Measurements from ENCODE around the gene C22orf31.

Gene C22orf31

DNA sequence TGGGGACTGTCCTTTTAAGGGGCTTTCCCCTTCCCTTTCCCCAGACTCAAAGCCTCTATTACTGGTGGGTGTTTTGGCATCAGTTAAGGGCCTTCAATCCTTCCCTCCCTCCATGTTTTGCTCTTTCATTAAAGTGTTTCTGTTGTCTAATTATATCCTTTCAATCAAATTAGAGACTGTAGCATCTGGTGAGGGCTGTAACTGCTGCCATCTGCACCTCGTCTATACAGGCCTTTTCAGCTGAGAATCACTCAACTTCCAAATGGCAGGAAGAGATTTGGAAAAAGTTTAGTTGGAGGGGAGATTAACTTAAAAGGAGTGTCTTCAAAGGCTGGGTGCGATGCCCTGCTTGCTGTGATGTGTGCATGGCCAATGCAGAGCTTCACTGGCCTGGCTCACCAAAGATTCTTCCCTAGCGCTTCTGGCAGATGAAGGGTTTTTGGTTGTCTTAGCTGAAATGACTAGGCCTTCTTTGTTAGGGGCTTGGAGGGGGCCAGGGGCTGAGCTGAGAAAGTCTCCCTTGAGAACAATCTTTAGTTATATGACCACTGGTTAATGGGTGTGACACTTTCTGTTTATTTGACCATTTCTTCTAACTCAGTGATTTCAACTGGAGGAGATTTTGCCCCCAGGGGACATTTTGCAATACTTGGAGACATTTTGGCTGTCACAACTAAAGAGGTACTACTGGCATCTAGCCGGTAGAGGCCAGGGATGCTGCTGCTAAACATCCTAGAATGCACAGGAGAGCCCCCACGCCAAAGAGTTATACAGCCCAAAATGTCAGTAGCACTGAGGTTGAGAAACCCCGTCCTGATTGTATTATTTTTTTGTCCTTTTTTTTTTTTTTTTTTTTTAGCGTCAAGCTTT lies 18.7 kb upstream of the C22orf31 start:
- no peak for DNase-seq

DNA sequence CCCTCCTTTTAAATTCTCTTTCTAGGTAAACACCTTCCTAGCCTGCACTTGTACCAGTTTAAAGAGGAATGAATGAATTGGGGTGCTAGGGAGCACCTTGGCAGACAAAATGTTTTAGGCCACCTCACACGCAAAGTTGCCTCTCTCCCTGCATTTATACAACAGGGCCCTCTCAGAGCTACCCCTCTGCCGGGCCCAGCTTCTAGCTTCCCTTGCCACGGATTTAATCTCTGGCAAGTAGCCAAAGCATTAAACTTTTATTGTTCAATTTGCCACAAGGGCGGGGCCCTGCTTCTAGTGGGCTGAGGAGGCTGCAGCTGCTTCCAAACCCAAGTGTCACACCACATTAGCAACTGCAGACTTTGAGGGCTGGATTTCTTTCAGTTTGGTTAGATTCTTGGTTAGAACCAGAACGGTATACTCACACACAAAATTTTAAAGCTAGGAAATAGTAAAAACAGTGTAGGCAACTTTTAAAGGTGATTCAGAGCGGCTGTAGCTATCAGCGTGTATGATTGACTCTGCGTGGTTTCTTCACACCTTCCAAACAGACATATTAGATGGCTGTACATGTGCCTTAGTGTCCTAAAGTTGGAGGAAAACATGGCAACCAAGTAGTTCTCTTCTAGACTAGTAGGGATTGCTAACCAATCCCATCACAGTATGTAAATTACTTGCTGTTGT lies 17.7 kb upstream of the C22orf31 start:
- peak; percentile 84 for DNase-seq

DNA sequence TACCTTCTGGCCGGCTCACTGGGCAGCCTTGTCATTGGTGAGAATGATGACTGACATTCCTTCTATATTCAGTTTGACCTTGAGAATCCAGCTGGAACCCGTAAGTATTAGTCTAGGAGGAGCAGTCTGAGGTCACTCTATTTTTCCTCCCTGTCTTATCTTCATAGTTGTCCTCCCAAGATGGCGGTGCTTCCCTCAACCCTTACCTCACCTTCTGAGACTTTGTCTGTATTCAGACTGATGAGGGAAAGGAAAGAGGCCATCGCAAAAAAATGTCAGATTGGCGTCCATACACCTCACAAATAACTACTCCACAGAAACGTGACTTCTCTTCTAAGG lies 17.2 kb upstream of the C22orf31 start:
- no peak for DNase-seq

DNA sequence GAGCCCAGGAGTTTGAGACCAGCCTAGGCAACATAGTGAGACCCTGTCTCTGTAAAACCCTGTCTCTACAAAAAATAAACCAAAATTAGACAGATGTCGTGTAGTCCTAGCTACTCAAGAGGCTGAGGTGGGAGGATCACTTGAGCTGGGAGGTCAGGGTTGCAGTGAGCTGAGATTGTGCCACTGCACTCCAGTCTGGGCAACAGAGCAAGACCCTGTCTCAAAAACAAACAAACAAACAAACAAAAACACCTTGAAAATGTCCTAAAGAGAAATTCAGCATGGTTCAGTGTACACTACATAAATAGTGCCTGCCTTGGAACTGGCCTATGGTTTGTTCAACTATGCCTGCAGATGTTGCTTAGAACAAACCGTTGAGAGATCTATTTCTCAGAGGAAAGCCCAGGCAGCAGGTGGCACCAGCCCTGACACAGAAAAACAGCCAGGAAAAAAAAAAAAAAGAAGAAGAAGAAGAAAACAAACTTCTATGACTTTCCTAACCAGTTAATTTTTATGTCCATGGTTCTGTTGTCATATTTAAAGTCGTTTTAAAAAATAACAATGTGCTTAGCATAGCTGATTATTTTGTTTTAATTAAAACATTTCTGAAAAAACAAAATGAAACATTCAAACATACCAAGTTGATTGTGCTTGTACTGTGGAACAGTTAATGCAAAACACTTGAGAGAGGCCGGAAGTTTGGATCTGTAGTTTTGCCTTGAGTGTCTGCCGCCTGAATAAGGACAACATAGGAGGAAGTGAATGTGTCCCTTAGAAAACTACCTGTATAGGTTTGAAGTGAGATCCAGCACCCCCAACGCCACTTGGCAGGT lies 16.6 kb upstream of the C22orf31 start:
- no peak for DNase-seq

DNA sequence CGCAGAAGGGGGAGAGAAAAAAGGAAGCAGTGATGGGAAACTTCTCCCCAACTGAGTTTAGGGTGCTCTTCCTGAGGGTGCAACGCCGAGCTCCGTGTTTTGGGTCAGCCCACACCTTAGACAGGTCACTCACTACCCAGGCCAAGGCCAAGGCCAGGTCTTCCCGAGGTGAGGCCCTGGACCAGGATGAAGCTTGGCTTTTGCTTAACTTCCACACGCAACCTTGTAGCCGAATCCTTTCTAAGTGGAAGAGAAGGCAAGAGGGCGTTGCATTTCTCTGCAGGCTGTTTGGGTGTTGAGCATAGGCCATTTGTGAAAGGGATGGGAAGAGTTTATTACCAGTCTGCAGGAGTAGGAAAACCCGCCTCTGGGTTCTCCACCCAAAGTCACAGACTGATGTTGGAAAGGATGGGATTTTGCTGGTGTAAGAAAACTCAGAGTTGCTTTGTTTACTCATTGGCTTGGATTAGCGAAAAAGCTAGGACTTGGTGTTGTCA lies 12.7 kb upstream of the C22orf31 start:
- DNase-seq = no peak

DNA sequence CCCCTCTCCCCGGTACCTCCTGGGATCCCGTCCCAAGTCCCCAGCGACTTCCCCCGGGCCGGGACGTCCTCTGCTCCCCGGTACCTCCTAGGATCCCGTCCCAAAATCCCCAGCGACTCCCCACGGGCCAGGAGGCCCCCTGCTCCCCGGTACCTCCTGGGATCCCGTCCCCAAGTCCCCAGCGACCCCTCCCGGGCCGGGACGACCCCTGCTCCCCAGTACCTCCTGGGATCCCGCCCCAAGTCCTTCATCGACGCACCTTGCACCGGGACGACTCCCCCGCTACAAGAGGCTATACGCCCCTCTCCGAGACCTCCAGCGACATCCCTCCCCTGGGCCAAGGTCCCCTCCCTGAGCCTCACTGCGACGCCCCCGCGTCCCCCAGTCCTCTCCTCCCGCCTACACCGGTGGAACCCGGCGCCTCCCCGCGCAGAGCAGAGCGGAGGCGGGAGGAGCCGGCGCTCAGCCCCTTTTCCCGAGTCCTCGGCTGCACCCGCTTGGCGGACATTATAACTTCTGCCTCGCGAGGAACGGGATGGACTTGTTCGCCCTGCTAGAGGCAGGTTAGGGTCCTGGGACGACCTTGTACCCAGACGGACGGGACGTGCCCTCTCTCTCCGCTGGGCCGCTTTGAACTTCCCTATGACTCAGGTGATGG lies 12.1 kb upstream of the C22orf31 start:
- no peak for DNase-seq

DNA sequence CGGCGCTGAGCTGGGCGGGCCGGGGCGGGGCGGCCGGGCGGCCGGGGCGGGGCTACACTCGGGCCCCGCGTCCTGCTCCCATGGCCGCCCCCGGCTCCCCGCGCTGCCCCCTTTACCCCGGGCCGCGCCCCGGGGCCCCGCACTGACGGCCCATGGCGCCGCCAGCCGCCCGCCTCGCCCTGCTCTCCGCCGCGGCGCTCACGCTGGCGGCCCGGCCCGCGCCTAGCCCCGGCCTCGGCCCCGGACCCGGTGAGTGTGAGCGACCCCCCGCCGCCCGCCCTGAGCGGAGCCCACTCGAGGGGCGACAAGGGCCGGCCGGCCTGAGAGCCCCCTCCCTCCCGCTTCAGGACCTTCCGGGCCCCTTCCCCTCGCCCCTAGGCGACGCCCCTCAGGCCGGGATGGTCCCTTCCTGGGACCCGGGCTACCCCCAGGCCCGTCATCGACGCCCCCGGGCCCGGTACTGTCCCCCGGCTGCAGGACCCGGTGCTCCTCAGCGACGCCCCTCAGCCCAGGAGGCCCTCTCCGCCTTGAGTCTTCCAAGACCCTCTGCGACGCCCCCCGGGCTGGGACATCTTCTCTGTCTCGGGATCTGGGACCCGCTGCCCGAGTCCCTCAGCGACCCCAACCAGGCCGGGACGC lies 11.5 kb upstream of the C22orf31 start, which contains the start of gene KREMEN1:
Gene KREMEN1 (plus strand): TSS at position 57 of the 639 bp plus-strand sequence. CDS start 96 bp downstream, at position 153.
- no peak for DNase-seq

DNA sequence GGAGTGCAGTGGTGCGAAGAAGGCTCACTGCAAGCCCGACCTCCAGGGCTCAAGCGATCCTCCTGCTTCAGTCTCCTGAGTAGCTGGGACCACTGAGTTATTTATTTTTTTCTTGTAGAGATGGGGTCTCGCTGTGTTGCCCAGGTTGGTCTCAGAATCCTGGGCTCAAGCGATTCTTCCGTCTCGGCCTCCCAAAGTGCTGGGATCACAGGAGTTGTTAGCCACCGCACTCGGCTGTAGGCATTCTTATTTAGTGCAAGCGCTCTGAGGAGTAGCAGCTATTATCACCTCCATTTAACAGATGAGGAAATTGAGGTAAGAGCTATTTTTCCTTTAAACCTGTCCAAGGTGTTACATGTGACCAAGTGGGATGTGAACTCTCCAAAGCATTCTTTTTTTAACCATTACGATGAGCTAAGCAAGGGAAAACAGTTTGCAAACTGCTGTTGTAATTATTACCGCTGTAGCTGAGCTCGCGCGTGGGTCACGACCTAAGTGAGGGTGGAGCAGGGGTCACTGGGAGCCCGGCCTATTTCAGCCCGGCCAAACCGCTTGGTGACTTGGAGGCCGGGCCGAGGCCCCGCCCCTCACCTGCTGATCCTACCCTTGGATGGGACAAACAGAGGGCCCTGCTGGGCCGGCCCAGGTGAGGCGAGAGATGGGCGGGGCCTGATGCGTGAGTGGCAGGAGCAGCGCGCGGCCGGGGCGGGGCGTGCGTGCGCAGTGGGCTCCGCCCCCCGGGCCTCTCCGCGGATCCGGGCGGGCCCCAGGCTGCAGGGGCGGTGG lies 10.8 kb upstream of the C22orf31 start:
- DNase-seq = no peak

DNA sequence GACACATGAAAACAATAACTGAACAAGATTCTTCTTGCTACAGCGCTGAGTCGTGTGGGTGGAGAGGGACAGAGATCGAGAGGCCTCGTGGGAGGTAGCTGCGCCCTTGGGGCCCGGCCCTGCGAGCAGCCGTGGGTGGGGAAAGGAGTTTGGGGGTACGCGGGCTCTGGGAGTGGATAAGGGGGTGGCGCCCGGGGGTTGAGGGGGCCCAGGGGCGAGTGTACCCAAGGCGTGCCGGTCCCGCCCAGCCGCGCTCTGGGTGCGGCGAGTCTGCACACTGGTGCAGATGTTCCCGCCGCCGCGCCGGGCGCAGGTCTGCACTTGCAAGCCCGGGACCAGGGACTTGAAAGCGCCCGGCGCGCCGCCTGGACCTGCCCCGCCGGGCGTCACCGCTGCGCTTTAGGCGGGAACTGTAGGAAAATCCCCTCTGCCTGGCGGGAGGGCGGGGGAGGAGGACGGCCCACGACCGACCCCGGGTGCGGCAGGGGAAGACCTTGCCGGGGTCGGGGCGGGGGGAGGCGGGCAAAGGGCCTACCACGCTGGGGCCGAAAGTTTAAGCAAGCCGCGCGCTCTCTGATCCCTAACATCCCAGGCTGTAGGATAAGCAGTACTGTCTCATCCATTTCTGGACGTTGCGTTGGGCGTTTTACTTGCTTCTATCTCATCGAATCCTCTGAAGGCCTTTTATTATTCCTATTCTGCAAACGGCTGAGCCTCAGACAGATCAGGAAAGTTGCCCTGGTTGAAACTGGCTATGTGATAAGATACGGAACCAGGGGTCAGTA lies 9.8 kb upstream of the C22orf31 start:
- no peak for DNase-seq

DNA sequence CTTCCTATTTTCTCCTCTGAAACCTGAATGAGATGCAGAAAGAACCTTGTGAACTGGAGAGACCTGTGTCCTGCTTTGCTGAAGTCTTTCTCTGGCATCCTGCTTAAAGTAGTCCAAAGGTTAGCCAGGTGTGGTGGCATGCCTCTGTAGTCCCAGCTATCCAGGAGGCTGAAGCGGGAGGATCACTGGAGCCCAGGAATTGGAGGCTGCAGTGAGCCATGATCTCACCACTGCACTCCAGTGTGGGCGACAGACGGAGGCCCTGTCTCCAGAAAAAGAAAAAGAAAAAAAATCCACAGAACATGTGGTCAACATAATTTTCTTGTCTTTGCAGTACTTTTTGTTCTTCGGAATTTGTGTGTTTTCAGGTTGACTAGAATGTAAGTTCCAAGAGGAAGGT lies 8.9 kb upstream of the C22orf31 start:
- no peak for DNase-seq

DNA sequence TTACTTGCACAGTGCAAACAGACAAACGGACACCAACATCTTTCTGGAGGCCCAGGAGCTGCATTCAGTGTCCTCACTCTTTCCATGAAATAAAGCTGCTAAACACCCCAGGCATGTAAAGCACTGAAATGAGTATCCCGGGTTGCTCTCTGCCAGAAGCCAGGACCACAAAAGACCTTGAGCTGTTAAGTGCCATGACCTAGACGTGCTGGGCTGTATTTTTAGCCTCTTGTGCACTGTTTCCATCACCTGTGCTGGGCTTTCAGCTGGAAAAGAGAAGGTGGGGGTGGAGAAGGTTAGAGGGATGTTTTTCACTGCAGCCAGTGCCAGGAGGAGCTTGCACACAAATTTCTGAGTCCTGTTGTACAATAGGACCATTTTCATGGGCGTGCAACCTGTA lies 7.8 kb upstream of the C22orf31 start:
- no peak for DNase-seq

DNA sequence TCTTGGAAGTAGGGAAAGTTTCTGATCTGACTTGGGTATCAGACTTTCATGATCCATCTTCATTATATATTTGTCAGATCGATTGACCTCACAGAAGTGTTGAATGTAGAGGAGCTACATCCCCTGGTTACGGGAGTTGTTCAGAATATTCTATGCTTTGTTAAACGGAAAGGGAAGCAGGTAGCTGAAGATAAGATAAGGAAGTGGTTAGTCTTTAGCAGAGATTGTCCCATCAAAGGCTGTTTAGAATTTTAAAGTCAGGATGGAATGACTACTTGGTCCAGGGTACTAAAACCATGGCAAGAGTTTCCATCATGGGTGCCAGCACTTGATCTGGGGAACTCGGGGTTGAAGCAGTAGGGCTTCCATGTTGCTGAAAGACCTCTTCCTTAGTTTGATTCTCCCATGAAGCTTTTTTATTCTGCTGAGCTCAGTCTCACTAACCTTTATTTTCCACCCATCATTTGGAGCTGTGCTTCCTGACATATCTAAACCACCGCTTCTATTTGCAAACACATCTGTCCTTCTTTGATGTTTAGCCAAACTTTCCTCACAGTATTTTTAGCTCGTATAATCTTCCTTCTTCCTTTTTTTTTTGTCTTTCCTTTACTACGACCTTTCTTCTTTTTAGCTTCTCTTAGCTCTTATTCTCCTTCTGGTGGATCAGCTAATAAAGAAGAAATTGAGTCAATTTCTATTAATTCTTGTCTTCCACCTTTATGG lies 4.0 kb upstream of the C22orf31 start:
- no peak for DNase-seq

DNA sequence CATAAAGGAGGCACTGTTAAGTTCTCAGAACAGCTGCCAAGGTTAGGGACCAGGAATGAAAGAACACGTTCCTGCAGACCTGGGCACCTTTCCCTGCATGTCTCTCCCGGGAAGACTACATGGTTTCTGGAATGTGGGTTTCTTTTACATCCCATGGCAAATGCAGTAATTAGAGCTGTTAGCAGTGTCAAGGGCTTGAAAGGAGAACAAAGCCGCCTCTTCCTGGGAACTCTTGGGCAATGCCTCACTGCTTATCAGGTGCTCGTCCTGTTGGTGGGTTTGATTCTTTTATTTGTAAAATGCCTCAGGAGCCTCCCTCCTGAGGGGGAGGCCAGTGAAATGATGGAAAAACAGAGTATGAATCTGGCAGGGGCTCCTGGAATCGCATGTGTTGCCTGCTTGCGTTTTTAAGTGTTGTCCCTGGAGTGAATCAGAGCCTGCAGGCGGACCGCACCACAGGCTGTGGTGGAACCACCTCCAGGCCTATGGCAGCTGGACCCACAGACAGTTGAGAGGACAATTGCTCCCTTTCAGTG lies 723 bp upstream of the C22orf31 start:
- DNase-seq = no peak

DNA sequence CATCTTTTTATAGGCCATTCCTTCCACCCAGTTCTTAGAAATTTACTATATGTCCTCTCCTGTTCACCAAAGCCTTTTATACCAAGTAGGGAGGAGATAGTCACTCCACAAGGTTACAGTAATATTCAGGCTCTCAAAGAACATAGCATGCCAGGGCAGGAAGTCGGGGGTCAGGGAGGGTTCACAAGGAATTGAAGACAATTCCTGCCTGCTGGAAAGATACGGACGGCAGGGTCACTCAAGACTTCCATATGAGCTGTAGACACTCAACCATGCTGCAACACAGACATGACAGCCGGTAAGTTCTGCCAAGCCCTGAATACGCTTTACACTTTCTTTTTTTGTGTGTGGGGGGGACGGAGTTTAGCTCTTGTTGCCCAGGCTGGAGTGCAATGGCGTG lies 700 bp downstream of the C22orf31 start:
- no peak for DNase-seq

DNA sequence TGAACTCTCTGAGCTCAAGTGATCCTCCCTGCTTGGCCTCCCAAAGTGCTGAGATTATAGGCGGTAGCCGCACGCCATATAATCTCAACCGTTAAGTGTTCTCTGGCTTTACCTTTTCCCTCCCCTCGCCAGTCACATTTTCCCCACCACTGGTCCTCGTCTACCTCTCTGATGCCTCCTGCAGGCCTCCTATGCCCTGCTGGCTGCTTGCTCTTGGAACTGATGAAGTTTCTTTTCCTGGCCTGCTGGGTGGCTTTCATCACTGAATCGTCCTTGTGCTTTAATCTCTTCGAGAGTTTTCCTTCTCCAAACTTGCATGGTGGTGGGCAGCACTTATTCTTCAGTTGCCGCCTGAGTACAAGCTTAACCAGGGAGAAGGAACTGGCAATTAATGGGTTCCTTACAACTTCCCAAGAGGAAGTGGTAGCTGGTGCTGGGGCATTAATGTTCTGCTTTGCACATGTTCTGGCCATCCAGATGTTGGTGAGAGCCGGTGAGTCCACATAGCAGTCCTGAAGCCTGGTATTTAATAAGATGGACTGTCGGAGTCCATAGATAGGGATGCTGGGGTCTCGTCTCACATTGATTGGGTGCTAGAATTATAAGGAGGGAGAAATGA lies 1.3 kb downstream of the C22orf31 start:
- DNase-seq = no peak

DNA sequence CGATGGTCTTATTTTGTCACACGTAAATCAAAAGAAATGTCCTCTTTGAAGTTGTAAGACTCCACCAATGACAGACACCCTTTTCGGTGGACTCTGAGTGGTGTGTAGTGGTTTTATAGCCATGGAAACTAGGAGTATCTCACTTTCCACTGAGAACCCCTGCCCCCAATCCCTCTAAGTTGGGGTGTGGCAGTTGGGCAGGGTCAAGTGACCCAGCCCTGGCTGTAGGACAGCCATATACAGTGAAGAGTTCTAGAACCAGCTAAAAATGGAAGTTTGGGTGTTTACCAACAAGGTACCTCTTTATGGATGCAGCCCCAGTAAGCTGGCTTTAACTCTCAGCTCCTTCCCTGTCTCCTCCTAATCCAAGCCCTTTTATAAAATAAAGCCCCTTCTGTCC lies 5.2 kb downstream of the C22orf31 start:
- DNase-seq = no peak

DNA sequence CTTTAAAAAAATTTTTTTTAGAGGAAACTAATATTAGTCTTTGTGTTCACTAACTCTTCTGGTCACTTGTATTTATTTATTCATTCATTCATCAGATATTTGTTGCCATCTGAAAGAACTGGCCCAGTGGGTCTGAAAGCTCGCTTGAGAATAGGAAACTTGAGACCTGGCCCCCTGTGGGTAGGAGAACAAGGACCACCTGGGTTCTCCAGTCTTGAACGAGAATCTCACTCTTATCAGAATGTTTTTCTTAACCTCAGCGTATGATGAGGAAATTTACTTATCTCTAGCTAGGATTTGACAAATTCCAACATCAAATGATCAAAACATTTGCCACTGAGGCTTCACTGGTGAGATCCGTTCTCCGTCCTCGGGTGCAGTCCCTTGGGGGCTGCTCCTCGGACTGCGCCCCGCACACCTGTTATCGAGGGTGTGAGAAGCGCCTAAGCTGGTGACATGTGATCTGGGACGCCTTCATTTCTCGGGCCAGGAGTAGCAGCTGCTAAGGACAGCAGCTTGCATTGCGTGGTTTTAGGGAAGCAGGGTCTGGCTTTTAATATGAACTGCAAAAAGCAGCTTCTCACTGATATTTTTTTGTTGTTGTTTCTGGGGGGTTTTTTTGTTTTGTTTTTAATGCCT lies 6.3 kb downstream of the C22orf31 start:
- DNase-seq = no peak

DNA sequence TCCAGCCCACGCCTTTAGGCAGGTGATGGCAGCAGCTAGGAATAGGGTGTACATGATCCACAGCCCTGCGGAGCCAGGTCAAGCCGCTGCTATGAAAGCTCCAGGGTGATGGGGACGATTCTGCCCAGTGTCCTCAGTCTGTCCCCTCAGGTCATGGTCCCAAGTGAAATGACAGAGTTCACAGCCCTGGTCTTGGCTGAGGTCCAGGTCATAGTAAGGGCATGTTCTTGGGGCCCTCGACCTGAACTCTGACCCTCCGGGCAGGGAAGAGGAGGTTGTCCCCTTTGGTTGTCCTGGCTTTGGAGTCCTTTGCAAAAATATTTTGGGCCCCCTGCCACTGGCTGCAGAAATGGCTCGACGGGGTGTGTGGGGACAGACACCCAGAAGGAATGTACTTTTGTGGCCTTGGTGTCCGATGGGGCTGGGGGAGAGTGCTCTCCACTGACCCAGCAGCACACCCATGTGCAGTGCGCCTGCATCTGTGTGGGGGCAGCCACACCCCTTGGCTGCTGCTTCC lies 7.3 kb downstream of the C22orf31 start:
- no peak for DNase-seq

Measured in SHP77 treated with DMSO at 0.1 percent for 48 hours (cell line).